ENCODE results near the gene PRPSAP1.

GRCh38 chr17:76395980-76396379, 42.3 kb upstream of the PRPSAP1 start:
- TF ChIP-seq EZH2 (IDR thresholded peaks at IDR 0.05; ENCODE audit: low read depth) (no peak), CTCF (conservative IDR thresholded peaks at IDR 0.05) (no peak)
